Cardiac atrium fibroblast (primary cell): ENCODE measurements around the gene LACC1. TPM values are rescaled to one million over a fixed set of nuclear protein-coding genes. Genes with fewer than 3 reads are reported as not detected.

Source experiments
- total RNA-seq: library from RNA; depleted of rRNA; stranded (reverse); fragments of >200 nt; gene quantifications from 2 replicates; pipeline ENCODE4 v1.2.3, GENCODE V29; 2015

LACC1 gene
- total RNA-seq: 6.5 and 16.4 TPM in 2 replicates

GRCh38 chr13:43879755-43880181 lies at the start of gene LACC1:
TSS of gene LACC1 (plus strand) at chr13:43879904. CDS start at chr13:43880986, 1,082 bp downstream.

DNA sequence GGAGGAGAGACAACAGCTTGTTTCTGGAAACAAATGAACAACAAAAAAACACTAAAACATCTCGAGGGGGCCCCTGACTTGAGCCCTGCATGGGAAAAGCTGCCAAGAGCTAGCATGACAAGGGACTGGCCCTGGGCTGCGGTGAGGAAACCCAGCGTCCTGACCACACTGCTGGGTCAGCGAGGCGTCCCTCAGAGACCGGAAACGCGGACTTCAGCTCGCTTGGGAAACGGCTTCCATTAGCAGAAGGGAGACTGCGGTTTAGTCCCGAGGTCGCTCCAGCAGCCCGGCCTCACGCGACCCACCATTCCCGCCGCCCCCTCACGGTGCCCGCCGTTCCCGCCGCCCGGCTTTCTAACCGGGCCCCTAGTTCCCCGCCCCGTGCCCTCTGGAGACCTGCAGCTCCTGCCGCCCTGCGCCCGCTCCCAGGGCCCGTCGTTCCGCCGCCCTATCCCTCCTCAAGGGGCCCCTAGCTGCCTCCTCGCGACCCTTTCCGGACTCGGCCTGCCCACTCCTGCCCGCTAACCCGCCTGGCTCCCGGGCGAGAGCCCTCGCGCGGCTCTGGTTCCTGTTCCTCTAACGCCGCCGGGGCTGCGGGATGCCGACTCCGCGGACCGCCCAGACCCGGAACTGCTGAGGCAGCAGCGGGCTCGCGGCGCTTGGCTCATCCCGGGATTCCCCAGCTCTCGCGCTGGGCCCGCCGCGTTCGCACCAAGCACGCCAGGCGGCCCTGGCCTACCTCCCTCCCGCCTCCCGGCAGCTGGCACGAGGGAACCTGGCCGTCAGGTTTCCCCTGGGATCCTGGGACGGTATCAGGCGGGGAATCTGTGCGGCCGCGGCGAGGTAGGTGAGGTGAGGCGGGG lies 581 bp upstream of the LACC1 start, which contains the start of gene CCDC122:
Gene CCDC122 (minus strand): TSS at position 849 of the 863 bp plus-strand sequence. CDS start 10,364 bp downstream, outside the sequence.

Other genes starting within 250 kb of the LACC1 start
- gene ENOX1, start 92.9 kb upstream of the LACC1 start, total RNA-seq: 1.8 and 6.5 TPM in 2 replicates
- 2.2 and 3.2 TPM in 2 replicates for gene CCDC122, start 164 bp upstream of the LACC1 start, total RNA-seq